SU-DHL-6 (cell line): ENCODE measurements around the gene NOP56.

ENCODE experiments used
- H2AFZ ChIP-seq: fragments of 200-600 bp; sonication (generic); 2 replicates; pipeline ENCODE4 v1.6.1; 2014; ENCODE audit warnings: low read depth, mild to moderate bottlenecking, moderate library complexity, mixed read lengths, antibody characterized with exemption, low read length; ENCODE audit not compliant: severe bottlenecking
- H3F3A ChIP-seq: fragments of 200-600 bp; shearing (Covaris generic); 2 replicates; pipeline ENCODE4 v1.6.0; 2016; ENCODE audit warnings: antibody characterized with exemption, mild to moderate bottlenecking; ENCODE audit not compliant: insufficient read depth
- H3K27ac ChIP-seq: fragments of 200-600 bp; sonication (generic); 2 replicates; pipeline ENCODE4 v1.5.1; 2016; ENCODE audit warnings: low read depth, mild to moderate bottlenecking, low read length, moderate library complexity, mixed read lengths
- H3K27me3 ChIP-seq: fragments of 200-600 bp; sonication (generic), shearing (Covaris generic); 2 replicates; pipeline ENCODE4 v1.6.0; 2014; ENCODE audit warnings: mild to moderate bottlenecking, low read length
- H3K36me3 ChIP-seq: fragments of 200-600 bp; sonication (generic); 2 replicates; pipeline ENCODE4 v1.6.1; 2014; ENCODE audit warnings: mild to moderate bottlenecking, low read length, mixed read lengths
- H3K4me2 ChIP-seq: fragments of 300-600, 200-600 bp; shearing (Covaris generic), sonication (generic); 2 replicates; pipeline ENCODE4 v1.6.0; 2014; ENCODE audit warnings: low read length, low read depth, mild to moderate bottlenecking; ENCODE audit not compliant: poor library complexity, severe bottlenecking
- H3K4me3 ChIP-seq: fragments of 200-600 bp; sonication (generic); 2 replicates; pipeline ENCODE4 v1.5.1; 2014; ENCODE audit warnings: antibody characterized with exemption, low read length, mild to moderate bottlenecking, mixed read lengths; ENCODE audit not compliant: insufficient read depth, poor library complexity, severe bottlenecking
- H3K79me2 ChIP-seq: fragments of 200-600 bp; sonication (generic); 2 replicates; pipeline ENCODE4 v1.6.1; 2014; ENCODE audit warnings: mild to moderate bottlenecking, low read length, moderate library complexity; ENCODE audit not compliant: insufficient read depth
- H3K9ac ChIP-seq: fragments of 200-600 bp; sonication (generic); 2 replicates; pipeline ENCODE4 v1.7.0; 2014; ENCODE audit warnings: mild to moderate bottlenecking, low read length
- H3K9me2 ChIP-seq: fragments of 200-600 bp; sonication (generic); replicated peaks from 2 replicates; pipeline ENCODE4 v1.6.1; 2014; ENCODE audit warnings: low read length; ENCODE audit not compliant: insufficient read depth
- H3K9me3 ChIP-seq: fragments of 200-600 bp; sonication (generic); 2 replicates; pipeline ENCODE4 v1.6.1; 2014; ENCODE audit warnings: low read length, mixed read lengths; ENCODE audit not compliant: insufficient read depth
- H4K20me1 ChIP-seq: fragments of 200-600 bp; sonication (generic); 2 replicates; pipeline ENCODE4 v1.6.1; 2014; ENCODE audit warnings: low read depth, mild to moderate bottlenecking, antibody characterized with exemption, low read length, moderate library complexity, mixed read lengths
- EZH2phosphoT487 ChIP-seq: fragments of 200-600 bp; sonication (generic), shearing (Covaris generic); conservative IDR thresholded peaks from 2 replicates; pipeline ENCODE4 v1.6.1; 2018; ENCODE audit warnings: mild to moderate bottlenecking, antibody characterized with exemption, low read length, moderate library complexity, mixed read lengths
- TF ChIP-seq, protein P1 (sequence below): fragments of 200-600 bp; sonication (generic); IDR thresholded peaks from one replicate; pipeline ENCODE4 v1.5.1; 2017; ENCODE audit warnings: antibody characterized with exemption, mild to moderate bottlenecking, low read length, moderate library complexity; ENCODE audit not compliant: insufficient read depth, poor library complexity, severe bottlenecking

Gene NOP56

DNA sequence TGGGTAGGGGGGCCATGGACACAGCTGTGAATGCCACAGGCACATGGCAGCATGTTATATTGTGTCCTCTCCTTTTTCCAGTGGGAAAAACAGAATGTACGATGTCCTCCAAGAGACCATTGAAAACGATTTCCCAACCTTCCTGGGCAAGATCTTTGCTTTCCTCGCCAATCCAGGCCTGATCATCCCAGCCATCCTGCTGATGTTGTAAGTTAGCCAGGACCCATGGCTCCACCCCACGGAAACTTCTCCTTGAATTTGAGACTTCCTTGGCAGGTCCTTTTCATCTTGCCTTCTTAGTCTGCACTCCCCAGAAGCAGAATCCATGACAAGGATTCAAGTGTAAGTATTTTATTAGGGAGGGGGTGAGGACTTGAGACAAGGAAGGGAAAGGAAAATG, 28.2 kb upstream of the NOP56 start:
- H3K9me2 ChIP-seq = no peaks in the 10 kb centered on the region
- H4K20me1 ChIP-seq = no peaks in the 10 kb centered on the region
- TF ChIP-seq, protein P1, sequence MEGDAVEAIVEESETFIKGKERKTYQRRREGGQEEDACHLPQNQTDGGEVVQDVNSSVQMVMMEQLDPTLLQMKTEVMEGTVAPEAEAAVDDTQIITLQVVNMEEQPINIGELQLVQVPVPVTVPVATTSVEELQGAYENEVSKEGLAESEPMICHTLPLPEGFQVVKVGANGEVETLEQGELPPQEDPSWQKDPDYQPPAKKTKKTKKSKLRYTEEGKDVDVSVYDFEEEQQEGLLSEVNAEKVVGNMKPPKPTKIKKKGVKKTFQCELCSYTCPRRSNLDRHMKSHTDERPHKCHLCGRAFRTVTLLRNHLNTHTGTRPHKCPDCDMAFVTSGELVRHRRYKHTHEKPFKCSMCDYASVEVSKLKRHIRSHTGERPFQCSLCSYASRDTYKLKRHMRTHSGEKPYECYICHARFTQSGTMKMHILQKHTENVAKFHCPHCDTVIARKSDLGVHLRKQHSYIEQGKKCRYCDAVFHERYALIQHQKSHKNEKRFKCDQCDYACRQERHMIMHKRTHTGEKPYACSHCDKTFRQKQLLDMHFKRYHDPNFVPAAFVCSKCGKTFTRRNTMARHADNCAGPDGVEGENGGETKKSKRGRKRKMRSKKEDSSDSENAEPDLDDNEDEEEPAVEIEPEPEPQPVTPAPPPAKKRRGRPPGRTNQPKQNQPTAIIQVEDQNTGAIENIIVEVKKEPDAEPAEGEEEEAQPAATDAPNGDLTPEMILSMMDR = no peak
- TF ChIP-seq EZH2phosphoT487 = no peak

DNA sequence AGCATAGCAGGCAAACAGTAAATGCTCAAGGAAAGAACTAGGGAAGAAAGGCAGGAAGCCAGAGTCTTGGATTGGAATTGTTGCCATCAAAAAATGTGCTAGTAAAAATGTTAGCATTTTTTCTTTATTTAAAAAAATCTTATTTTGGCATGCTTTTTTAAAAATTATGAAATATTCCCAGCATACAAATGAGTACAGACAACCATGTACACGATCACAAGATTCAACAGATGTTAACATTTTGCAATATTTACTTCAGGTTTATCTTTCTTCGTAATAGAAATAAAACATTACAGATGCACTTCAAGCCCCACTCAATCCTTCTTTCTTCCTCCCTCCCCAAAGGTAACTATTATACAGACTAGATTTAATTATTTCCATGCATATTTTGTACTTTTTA, 27.4 kb upstream of the NOP56 start:
- H3K27ac ChIP-seq = no peak overlapping the region
- no peaks in the 10 kb centered on the region for H3K79me2 ChIP-seq

More for the DNA sequence above, 28.2 kb upstream of the NOP56 start:
- Histone ChIP-seq H3K4me3 (no peak overlapping the region), H3K79me2 (no peaks in the 10 kb centered on the region), H3K36me3 (no peaks in the 10 kb centered on the region), H3K9me3 (no peaks in the 10 kb centered on the region), H3F3A (no peaks in the 10 kb centered on the region), H3K9ac (no peak overlapping the region), H3K27ac (no peak overlapping the region), H3K4me2 (no peak overlapping the region), H2AFZ (no peak overlapping the region), H3K27me3 (peaks cover 5% of the 10 kb centered on the region; the same call in 1 of the 2 replicates)

DNA sequence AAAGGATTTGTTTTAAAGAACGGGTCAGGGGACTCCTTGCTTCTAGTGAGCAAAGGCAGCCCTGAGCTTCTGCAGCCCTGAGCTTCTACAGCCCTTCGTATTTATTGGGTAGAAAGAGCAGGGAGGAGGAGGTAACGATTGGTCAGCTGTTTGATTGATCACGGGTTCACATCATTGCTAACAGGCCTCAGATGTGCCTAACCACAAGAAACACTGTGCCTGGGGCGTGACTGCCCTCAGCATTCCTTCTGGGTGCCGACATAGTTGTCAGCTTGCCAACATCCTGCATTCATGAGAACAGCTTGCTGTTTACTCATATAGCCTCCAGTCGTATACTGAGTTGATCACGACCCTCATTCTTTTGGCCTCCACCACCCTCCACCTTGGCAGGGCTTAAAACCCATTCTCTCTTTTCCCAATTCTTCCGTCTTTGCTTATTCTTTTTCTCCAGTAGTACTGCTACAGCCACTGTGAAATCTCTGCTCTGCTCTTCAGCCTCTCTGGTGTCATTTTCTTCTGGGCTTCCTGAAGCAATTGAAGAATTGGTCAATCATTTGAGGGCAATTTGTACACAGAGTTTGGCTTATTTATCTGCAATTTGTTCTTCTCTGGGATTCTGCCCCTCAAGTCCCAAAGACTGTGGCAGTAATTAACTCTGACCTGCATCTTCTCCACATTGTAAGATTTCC, 25.4 kb upstream of the NOP56 start:
- no peak for TF ChIP-seq EZH2phosphoT487
- TF ChIP-seq, protein P1 = no peak
- Histone ChIP-seq H3K9me3 (no peaks in the 10 kb centered on the region), H3K4me3 (no peak overlapping the region), H4K20me1 (no peaks in the 10 kb centered on the region), H3K9me2 (no peaks in the 10 kb centered on the region), H3K27me3 (peaks cover 5% of the 10 kb centered on the region; the same call in 1 of the 2 replicates), H2AFZ (no peak overlapping the region), H3K36me3 (no peaks in the 10 kb centered on the region), H3K79me2 (no peaks in the 10 kb centered on the region), H3K4me2 (no peak overlapping the region), H3F3A (no peaks in the 10 kb centered on the region), H3K27ac (no peak overlapping the region), H3K9ac (no peak overlapping the region)

More for the DNA sequence above, 27.4 kb upstream of the NOP56 start:
- no peaks in the 10 kb centered on the region for H3K9me3 ChIP-seq
- no peak overlapping the region for H2AFZ ChIP-seq
- no peak for TF ChIP-seq EZH2phosphoT487
- TF ChIP-seq, protein P1 = no peak
- no peak overlapping the region for H3K9ac ChIP-seq
- no peaks in the 10 kb centered on the region for H3F3A ChIP-seq
- no peak overlapping the region for H3K4me3 ChIP-seq
- peaks cover 5% of the 10 kb centered on the region; the same call in 1 of the 2 replicates for H3K27me3 ChIP-seq
- no peaks in the 10 kb centered on the region for H3K36me3 ChIP-seq
- H3K9me2 ChIP-seq = no peaks in the 10 kb centered on the region
- no peaks in the 10 kb centered on the region for H4K20me1 ChIP-seq
- no peak overlapping the region for H3K4me2 ChIP-seq
